CD4-positive, alpha-beta T cell treated with Interleukin-2 at 100 ng/mL for 4 hours (primary cell): ENCODE results near the gene CCDC85A.
"Not testable (repeated sequence)": the region's sequence is repeated elsewhere in the genome, so short reads cannot be mapped to it uniquely, and the experiment has no call there.

Experiments
- DNase-seq: peaks from one replicate; pipeline ENCODE4 v3.0.0-alpha.2; 2020; ENCODE audit warnings: low spot score

The CCDC85A gene

DNA sequence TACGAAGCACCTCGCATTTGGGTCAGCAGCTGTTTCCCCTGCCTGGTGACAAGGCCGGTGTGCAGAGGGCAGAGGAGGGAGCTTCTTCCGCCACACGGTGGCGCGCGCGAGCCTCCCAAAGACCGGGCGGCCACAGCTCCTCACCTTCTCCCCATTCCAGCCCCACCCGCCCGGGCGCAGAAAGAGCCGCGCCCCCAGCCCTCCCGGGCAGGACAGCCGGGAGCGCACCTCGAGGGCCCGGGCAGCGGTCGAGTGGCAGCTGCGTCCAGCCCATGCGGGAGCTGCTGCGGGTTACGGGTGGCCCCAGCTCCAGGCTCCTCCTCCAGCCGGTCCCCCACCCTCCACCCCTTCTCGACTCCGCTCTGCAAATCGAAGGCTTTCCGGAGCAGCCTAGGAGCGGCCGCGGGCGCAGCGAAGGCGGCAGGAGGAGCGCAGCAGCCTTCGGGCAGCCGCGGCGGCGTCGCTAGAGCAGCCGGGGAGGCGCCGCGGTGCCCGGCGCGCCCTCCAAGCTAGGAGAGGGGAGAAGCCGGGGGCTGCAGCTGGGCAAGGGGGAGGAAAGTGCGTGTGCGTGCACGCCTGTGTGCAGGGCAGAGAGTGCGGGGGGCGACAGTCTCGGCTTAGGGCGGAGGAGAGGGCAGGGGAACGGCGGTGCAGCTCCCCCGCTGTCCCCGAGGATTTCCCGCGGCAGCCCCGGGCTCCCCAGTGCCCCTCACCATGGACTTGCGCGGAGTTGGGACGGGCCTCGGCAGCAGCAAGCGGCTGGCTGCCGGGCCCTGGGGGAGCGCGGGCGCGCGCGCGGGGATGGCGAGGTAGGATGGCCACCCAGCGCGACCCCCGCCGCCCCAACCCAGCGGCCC is at the start of gene CCDC85A:
Gene CCDC85A, plus strand, starts transcription at position 348 of the 857 bp plus-strand sequence. CDS start 635 bp downstream, outside the sequence.
- peak; percentile 36 for DNase-seq

DNA sequence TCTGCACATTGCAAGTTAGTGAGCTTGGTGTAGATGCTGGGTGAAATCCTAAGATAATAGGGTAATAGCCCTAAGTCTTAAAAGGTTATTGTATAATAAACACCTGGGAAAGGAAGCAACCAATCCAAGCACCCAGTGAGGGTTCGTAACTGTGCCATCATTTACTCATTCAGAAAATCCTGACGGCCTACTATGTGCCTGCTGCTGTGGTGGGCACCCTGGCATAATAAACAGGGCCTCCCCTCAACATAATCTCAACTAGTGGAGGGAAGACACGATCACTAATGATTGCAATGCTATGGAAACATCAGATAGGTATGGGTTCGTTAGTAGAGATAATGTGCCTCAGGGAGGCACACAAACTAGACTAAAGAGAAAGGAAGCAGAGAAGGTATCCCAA is 48.9 kb upstream of the CCDC85A start:
- no peak for DNase-seq

GRCh38 chr2:56142497-56143061 is 41.2 kb upstream of the CCDC85A start:
- DNase-seq = not testable (repeated sequence)

GRCh38 chr2:56147907-56148306 is 35.9 kb upstream of the CCDC85A start:
- DNase-seq = no peak

- no peak for DNase-seq
Observed at GRCh38 chr2:56148825-56149224, 35.0 kb upstream of the CCDC85A start.

DNA sequence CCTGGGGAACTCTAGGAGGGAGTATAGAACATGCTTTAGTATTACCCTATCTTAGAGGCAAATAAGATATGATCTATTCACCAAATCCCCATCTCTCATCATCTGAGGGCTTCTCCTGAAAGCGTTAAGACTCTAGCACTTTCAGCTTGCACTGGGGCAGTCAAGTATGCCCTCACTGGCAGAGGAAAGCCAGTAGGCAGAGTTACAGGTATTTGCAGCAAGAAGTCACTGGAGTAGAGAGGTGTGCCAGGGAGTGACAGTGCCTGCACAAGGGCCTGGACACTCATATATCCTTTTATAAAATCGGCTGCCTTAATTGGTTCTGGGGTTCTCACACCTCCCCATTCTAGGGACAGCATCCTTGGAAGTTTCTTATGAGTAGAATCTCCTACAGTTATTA is 31.9 kb upstream of the CCDC85A start:
- no peak for DNase-seq

DNA sequence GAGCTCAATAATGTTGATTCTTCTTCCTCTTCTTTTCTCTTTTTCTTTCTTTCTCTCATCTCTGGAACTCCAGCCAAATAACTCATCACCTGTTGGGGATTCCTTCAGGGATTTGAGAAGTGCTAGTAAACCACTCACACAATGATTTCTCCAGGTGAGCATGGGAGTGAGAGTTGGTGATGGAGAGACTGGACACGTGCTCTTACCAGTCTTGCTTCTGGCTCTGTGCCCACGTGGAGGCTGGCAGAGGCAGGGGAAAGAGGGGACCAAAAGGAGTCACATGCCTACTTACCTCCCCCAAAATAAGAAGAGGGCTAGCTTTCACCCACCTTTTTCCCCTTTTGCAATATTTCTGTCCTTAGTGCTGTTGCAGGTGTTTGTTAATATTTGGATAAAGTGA is 28.6 kb upstream of the CCDC85A start:
- no peak for DNase-seq

DNA sequence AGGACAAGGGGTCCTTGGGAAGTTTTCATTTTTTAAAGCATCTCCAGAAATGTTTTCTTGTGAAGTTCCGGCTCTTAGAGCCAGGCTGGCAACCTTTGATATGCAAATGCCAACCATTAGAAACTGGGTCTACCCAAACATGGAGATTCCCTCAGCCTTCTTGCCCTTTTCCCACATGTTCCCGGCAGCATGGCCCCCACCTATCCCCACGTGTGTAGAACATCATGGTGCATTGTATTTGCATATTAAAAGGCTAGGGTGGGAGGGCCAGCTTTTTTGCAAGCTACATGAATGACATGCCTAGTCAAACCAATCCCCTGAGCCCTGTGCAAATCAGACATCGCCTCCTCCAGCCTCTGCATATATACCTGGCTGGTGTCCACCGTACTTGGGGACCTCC is 23.9 kb upstream of the CCDC85A start:
- not testable (repeated sequence) for DNase-seq

DNA sequence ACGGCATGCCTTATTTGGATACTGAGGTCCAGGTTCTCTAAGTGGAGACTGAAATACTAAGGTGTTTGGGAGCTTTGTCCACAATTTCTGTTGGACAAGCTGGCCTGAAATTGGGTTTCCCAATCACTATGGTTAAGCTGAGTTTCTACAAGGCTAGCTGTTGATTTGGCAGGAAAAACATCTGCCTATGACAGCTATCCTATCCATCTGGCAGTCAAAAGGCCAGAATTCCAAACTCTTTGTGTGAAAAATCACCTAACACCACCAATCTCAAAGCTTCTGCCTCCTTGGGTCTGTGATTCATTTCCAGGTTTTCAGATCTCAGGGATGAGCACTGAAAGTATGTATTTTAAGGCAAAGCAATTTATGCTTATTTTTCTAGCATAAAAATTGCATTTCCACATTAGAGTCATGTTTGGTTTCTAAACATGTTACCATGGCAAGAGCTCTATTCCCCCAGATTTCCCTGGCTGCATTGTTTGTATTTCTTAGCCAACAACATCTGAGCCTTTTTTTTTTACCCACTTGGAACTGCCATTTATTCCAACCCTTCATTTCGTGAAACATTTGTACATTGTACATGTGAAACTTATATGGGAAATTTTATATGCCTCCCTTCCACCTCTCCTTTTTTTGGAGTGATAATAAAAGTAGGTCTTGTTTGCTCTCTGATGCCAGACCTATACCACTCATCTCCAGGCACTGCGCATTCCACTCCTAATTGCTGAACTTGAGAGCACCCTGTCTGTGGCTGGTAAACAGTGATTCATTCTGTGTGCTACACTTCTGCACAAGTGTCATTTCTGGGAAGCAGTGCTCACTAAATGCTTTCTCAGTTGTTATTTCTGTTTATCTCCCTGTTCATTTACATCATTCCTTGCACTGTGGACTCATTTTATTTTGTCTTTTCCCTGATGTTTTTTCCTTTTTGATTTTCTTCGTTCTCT is 15.9 kb upstream of the CCDC85A start:
- DNase-seq = no peak

DNA sequence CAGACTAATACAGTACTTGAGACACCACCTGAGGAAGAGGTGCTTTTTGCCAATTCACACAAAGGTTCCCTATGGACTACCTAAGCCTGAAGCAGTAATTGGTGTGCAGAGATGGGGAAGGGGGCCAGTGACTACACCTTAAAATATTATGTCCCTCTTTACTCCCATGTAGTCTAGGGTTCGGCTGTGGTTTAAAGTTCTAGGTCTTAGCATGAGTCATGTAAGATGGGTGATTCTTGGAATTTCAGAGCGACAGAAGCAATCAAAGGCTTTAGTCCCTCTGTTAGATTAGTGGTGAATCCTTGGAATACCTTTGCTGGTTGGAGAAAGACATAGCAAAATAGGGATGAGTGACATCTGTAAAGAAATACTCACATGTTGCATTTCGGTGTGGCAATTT is 14.3 kb upstream of the CCDC85A start:
- no peak for DNase-seq

DNA sequence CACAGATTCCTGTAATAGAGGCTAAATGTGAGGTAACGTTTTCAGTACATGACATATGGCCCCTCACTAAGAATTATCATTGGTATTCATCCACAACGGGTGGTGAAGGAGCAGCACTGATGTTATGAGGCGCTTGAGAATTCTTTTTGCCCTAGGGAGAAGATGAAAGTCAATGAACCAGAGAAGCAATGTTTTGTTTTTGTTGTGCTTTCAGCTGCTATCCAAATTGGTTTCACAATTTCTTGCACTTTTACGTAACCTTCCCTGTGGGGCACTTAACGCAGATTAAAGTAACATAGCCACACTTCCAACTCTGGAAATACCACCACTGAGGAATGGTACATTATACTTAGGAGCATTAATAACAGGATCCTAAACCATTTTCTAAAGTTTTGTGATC is 13.3 kb upstream of the CCDC85A start:
- DNase-seq = no peak

- DNase-seq = no peak
Observed at GRCh38 chr2:56170988-56171387, 12.8 kb upstream of the CCDC85A start.

DNA sequence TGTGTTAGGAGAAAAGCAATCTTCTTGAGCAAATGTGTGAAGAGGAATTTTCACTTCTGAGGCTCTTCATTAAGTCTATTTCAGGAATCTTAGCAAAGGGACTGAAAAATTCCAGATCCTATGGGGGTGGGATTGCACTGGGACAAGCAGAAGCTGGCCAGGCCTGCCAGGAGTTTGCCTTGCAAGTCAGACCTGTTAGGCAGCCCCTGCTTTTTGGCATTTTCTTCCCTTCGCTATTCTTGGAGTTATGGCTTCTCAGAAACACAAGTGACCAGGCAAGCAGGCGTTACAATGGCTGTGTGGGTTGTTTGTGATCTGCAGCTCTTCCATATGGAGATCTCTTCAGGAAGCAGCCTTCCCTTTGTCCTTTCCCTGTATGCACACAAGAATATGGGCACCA is 8.0 kb upstream of the CCDC85A start:
- DNase-seq = no peak

DNA sequence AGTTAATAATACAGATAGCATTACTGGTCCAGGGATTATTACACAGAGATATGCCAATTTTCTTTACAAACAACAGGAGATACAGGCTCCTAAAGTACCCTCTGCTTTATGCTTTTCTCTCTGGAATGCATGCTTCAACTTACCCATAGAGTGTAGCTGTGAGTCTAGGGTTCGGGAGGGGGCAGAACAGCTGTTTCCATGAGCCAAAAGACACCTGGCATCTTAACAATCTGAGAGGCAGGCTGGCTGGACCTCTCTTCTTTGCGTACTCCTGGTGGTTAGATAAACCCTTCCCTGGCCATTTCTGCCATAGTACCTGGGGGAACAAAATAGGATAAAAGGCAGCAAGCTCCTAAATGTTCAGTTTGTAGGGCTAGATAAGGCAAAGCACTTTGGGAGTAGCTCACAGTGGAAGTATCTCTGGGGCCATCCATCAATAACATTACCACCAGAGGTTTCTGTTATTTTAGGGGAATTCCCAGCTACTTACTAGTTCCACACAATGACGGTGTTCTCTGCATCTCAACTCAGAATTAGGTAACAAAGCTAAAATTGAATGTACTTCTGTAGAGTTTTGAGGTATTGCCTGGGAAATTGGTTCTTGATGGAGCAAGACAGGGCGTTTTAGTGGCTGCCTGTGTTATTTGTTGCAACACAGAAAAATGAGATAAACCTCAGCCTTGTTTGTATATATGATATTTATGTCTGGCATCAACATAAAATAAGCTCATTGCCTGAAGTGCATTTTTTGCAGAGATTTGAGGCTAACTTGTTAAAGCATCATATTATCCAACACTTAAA is 6.2 kb upstream of the CCDC85A start:
- no peak for DNase-seq

DNA sequence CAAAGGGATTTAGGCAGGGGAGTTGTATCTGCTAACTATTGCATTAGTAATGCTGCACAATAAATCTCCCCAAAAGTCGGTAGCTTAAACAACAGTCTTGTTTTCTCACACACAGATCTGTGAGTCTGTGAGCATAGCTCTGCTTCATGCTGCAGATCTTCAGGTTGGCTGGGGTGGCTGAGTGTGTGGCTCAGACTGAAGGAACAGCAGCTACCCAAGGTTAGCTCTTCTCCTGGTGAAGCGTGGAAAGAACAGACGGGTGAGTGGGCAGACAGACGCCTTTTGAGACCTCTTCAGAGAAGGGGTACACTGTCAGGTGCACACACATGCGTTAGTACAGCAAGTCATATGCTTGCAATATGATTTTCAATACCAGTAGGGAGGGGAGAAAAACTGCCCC is 3.9 kb upstream of the CCDC85A start:
- DNase-seq = no peak

- no peak for DNase-seq
Observed at GRCh38 chr2:56182420-56182819, 1.4 kb upstream of the CCDC85A start.

- no peak for DNase-seq
Observed at GRCh38 chr2:56184500-56185011, 766 bp downstream of the CCDC85A start.

DNA sequence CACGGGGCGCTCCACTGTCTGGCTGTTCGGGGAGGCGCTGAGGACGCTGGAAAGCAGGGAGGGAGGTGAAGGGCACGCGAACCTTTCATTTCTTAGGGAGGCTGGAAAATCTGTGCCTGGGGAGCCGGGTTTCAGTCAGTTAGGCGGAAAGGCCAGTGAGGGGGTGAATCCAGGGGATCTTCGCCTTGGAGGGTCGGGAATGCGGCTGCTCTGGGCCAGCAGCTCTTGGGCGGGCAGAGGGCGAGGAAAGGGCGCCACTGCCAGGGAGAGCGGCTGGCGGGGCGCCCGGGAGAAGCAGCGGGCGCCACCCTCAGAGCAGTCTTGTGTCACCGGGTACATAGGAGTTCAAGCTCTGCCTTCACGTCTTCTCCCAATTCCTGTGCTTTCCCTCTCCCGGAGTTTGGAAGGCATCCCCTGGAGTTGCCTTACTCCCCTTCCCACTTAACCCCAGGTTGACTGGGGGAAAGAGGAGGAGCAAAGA is 1.4 kb downstream of the CCDC85A start:
- DNase-seq = no peak

- DNase-seq = no peak
Observed at GRCh38 chr2:56185582-56186046, 1.8 kb downstream of the CCDC85A start.

DNA sequence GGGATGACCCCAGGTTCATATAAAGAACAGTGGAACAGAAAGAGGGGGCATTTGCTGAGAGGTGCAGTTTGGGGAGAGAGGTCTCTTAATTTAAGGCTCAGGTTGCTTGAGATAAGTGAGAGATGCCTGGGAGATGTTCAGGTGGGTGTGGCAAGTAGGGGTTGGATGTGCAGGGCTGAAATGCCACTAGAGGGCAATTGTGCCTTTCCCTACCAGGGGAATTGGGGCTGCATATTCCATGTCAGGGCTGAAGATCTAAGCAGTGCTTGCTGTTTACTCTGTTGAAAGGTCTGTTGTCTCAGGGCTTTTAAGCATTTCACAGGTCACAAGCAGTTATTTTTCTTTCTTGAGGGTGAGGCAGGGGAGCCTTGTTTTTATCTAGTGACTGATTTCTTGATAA is 7.8 kb downstream of the CCDC85A start:
- DNase-seq = no peak

GRCh38 chr2:56192664-56193305 is 9.0 kb downstream of the CCDC85A start:
- DNase-seq = no peak
